HG03159 (cell line): ENCODE results near the gene RHOF.
"Not testable (repeated sequence)": the region's sequence is repeated elsewhere in the genome, so short reads cannot be mapped to it uniquely, and the experiment has no call there.

Source experiments
- ATAC-seq: cut with Tn5 transposase; IDR thresholded peaks from one replicate; pipeline ENCODE4 v1.9.1; 2021; ENCODE audit warnings: mild to moderate bottlenecking, moderate library complexity; ENCODE audit not compliant: unreplicated experiment

RHOF gene

DNA sequence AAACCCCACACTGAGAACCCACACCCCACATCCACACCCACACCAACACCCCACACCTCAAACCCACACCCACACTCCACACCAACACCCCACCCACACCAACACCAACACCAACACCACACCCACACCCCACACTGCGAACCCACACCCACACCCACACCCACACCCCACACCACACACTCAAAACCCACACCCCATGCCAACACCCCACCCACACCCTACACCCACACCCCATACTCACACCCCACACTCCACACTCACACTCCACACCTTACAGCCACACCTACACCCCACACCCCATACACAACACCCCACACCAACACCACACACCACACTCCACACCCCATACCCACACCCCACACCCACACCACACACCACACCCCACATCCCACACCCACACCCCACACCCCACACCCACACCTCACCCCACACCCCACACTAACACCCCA lies 43.0 kb downstream of the RHOF start:
- ATAC-seq, result no peak

DNA sequence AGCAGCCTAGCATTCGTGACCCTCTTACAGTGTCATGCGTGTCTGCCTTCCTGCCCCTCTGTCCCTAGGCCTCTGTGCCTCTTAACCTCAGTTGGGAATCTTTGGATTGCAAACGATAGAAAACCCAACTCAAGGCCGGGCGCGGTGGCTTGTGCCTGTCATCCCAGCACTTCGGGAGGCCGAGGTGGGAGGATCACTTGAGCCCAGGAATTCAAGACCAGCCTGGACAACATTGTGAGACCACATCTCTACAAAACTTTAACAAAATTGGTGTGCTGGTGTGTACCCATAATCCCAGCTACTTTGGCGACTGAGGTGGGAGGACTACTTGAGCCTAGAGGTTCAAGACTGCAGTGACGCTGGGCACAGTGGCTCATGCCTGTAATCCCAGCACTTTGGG lies 44.2 kb downstream of the RHOF start:
- no peak for ATAC-seq

DNA sequence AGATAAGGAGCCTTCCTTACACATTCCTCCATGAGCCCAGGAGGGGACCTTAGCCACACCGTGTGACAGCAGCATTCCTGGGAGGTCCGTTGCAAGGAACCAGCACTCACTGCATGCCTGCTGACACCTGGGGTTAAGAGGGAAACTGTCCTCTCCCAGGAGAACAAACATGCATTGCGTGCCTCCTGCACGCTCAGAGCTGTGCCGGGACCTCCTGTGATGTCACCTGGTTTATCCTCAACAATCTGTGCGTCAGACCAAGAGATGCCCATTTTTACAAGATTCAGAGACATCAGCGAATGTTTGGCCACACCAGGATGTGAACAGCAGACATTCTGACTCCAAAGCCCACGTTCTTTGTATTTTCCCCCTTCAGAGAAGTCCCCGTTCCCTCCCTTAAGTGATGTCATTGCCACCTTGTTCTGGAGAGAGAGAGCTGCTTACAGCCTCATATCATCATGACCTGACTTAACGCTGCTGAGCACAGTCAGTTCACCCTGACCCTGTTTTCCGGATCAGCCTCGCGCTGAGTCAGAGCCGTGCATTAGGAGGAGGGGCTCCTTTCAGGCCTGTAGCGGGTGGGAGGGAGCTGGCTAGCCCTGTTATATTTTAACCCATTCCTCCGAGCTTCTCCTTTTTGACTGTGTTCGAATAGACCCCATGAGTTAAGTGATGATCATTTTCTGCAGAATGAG lies 44.8 kb downstream of the RHOF start:
- no peak for ATAC-seq

DNA sequence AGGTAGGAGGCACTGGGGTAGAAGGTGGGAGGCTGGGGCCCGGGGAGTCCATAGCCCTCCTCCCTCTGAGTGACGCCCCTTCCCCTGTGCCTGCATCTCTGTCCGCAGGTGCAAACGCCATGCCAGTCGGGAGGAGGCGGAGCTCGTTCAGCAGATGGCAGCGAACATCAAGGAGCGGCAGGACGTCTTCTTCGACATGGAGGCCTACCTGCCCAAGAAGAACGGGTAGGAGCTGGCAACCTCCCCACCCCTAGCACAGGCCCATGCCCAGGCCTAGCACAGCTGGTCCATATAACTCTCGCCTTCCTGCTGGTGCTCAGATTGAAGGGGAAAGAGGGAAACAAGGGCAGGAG lies 45.3 kb downstream of the RHOF start:
- ATAC-seq, result no peak

DNA sequence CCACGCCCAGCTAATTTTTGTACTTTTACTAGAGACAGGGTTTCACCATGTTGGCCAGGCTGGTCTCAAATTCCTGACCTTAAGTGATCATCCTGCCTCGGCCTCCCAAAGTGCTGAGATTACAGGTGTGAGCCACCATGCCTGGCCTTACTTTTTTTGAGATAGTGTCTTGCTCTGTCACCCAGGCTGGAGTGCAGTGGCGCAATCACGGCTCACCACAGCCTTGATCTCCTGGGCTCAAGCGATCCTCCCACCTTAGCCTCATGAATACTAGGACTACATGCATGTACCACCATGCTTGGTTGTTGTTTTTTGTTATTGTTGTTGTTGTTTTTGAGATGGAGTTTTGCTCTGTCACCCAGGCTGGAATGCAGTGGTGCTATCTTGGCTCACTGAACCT lies 47.9 kb downstream of the RHOF start:
- not testable (repeated sequence) for ATAC-seq

DNA sequence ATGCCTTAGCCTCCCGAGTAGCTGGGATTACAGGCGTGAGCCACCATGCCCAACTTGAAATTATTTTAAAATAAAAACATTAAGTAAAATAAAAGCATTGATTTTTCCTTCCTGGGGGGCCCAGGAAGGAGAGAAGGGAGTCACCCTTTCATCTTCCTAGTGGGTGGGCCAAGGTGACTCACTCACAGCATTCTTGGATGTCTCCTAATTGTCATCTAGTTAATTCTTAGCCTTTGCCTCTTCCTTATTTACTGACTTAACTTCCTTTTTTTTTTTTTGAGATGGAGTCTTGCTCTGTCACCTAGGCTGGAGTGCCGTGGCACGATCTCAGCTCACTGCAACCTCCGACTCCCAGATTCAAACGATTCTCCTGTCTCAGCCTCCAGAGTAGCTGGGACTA lies 51.7 kb downstream of the RHOF start:
- no peak for ATAC-seq

DNA sequence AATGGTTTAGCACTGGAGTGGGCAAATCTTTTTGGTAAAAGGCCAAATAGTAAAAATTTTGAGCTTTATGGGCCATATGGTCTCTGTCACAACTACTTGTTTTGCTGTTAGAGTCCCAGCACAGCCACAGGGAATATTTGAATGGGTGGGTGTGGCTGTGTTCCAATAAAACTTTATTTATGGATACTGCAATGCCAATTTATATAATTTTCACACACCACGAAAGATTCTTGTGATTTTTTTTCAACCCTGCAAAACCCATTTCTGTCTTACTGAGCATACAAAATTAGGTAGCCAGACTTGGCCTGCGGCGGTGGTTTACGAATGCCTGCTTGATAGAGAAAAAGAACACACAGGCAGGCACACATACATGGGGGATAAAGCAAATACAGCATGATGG lies 52.6 kb downstream of the RHOF start:
- no peak for ATAC-seq

DNA sequence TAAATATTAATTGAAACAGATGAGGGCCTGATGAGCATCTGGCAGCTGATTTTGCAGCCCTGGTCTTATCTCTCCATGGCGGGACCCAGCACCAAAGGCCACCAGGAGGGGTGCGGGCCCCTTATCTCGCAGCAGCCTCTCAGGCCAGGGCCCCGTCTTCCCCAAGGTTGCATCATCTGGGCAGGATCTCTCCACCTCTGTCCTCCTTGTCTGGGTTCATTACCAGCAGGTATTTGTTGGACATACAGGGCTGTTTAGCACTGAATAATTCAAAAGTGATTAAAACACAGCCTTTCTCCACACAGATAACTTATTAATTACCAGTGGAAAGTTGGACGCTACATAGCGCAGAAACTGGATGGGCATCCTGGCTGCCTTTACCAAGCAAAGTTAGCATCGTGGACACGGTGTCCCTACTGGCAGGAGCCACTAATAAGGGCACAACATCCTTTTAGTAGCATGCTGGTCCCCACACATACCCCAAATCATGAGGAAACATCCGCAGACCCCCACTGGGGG lies 55.1 kb downstream of the RHOF start:
- ATAC-seq, result no peak

DNA sequence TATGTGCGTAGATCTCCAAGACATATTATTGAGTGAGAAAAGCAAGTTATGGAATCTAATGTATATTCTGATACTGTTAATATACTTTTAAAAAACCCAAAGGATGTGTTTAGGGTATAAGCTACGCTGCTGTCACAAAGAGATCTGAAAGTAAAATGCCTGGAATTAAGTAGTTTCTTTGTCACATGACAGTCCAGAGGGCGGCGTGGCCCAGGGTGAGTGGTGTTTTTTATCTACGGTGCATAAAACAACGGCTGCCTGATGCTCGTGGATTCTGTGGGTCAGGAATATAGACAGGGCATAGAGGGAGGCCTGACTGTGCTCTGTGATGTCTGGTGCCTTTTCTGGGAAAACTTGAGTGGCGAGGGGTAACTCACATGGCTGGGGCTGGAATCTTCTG lies 59.6 kb downstream of the RHOF start:
- no peak for ATAC-seq

DNA sequence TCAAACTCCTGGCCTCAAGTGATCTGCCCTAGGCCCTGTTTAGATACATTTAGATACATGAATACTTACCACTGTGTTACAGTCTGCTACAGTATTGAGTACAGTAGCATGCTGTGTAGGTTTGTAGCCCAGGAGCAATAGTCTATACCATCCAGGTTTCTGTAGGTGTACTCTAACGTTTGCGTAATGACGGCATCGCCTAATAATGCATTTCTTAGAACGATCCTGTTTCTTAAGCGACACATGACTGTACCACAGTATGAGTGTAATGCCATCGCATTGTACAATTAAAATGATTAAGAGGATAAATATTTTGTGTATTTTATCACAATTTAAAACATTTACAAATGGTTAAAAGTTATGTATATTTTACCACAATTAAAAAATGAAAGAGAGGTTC lies 62.0 kb downstream of the RHOF start:
- no peak for ATAC-seq

DNA sequence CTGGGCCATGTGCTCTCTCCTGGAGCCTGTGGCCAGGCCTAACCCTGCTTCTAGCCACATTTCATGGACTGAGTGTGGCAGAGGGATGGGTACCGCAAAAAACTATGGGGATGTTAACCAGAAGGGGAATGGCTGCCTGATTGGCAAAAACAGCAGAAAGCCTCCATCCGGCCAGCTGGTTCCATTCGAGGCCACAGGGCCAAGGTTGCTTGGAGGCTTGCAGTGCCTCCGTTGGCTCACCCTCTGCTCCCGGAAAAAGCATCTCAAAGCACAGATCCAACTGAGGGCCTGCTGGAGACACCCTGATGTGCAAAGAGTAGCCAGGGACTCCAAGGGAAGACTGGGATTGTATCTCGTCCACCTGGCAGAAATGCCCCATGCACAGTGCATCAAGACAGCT lies 64.5 kb downstream of the RHOF start:
- ATAC-seq, result no peak
